HepG2 (cell line): ENCODE measurements around the gene IQCN. TPM values are rescaled to one million over a fixed set of nuclear protein-coding genes. Genes with fewer than 3 reads are reported as not detected.

Experiments
- CENPT ChIP-seq: sonication (generic); formaldehyde crosslinking; IDR thresholded peaks from 2 replicates; pipeline ENCODE4 v1.8.0; 2022; ENCODE audit warnings: low read depth, mild to moderate bottlenecking, moderate library complexity, missing genetic modification reagents
- SOX5 ChIP-seq: IDR thresholded peaks from 2 replicates; pipeline ENCODE4 v1.6.1; 2016; ENCODE audit warnings: borderline replicate concordance
- ZFP1 ChIP-seq: IDR thresholded peaks from 2 replicates; pipeline ENCODE4 v1.6.1; 2016
- ZNF7 ChIP-seq: IDR thresholded peaks from 2 replicates; pipeline ENCODE4 v1.6.1; 2016; ENCODE audit warnings: missing biosample characterization, missing genetic modification reagents
- polyA plus RNA-seq, 8 experiments: library from polyadenylated mRNA; depleted of rRNA in 3 of 8; stranded (reverse) in 7 of 8; unstranded in 1 of 8; fragments of >200 nt; fragmentation: Illumina TruSeq in 4 of 8; extraction: Trizol in 4 of 8; gene quantifications; 2 replicates each; pipeline versions ENCODE4 v1.2.1 to v1.2.3, GENCODE V29; 2011 to 2016; ENCODE audit warnings: low read depth in 4 of 8, missing spikeins in 1 of 8, mixed read lengths in 1 of 8; ENCODE audit not compliant: insufficient read depth in 1 of 8
- total RNA-seq, 5 experiments: library from RNA; depleted of rRNA; stranded (reverse); fragments of >200 nt; fragmentation: Illumina TruSeq; extraction: Trizol; gene quantifications; 2 replicates each; pipeline ENCODE4 v1.2.3, GENCODE V29; 2016; ENCODE audit warnings: low read depth in 1 of 5
- TF ChIP-seq, protein P1 (sequence below): sonication (generic); formaldehyde crosslinking; IDR thresholded peaks from 2 replicates; pipeline ENCODE4 v1.4.0; 2020; ENCODE audit warnings: missing genetic modification reagents, borderline replicate concordance
- TF ChIP-seq, protein P2 (sequence below): sonication (generic); formaldehyde crosslinking; IDR thresholded peaks from one replicate; pipeline ENCODE4 v1.5.1; 2020; ENCODE audit warnings: mild to moderate bottlenecking, missing genetic modification reagents; ENCODE audit errors: not compliant biosample characterization
- TF ChIP-seq, protein P3 (sequence below): IDR thresholded peaks from 2 replicates; pipeline ENCODE4 v1.6.1; 2016; ENCODE audit warnings: missing compliant biosample characterization, missing genetic modification reagents, borderline replicate concordance
- TF ChIP-seq, protein P4 (sequence below): sonication (generic); formaldehyde crosslinking; IDR thresholded peaks from 2 replicates; pipeline ENCODE4 v1.5.1; 2020; ENCODE audit warnings: mild to moderate bottlenecking, missing genetic modification reagents, borderline replicate concordance

IQCN gene
- total and polyA plus RNA-seq, 2 of the 13 experiments (the other 11 are each of a cell fraction or from before 2014, with no cell fraction given) = 0.04 to 0.18 TPM

DNA sequence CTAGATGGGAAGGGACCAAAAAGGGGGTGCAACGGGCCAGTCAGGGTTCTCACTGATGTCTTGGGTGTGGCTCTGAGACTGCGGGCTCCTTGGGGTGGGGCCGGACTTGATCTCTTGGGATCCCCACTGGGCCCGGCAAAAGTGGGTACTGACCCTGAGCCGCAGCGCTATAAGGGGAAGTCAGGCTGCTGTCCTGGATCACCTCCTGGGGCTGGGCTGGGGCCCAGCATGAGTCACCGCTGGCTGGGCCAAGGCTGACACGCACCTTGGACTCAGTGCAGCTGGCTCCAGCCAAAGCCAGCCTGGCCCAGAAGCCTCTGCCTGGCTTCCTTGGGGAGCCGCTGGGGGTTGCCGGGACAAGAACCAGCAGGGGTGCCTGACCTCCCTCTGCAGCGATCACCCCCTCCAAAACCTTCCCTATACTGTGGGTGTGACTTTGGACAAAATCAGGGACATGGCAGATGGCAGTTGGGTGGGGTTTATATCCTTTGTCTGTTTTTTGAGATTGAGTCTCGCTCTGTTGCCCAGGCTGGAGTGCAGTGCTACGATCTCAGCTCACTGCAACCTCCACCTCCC, 617 bp upstream of the IQCN start (continued):
- TF ChIP-seq, protein P1, sequence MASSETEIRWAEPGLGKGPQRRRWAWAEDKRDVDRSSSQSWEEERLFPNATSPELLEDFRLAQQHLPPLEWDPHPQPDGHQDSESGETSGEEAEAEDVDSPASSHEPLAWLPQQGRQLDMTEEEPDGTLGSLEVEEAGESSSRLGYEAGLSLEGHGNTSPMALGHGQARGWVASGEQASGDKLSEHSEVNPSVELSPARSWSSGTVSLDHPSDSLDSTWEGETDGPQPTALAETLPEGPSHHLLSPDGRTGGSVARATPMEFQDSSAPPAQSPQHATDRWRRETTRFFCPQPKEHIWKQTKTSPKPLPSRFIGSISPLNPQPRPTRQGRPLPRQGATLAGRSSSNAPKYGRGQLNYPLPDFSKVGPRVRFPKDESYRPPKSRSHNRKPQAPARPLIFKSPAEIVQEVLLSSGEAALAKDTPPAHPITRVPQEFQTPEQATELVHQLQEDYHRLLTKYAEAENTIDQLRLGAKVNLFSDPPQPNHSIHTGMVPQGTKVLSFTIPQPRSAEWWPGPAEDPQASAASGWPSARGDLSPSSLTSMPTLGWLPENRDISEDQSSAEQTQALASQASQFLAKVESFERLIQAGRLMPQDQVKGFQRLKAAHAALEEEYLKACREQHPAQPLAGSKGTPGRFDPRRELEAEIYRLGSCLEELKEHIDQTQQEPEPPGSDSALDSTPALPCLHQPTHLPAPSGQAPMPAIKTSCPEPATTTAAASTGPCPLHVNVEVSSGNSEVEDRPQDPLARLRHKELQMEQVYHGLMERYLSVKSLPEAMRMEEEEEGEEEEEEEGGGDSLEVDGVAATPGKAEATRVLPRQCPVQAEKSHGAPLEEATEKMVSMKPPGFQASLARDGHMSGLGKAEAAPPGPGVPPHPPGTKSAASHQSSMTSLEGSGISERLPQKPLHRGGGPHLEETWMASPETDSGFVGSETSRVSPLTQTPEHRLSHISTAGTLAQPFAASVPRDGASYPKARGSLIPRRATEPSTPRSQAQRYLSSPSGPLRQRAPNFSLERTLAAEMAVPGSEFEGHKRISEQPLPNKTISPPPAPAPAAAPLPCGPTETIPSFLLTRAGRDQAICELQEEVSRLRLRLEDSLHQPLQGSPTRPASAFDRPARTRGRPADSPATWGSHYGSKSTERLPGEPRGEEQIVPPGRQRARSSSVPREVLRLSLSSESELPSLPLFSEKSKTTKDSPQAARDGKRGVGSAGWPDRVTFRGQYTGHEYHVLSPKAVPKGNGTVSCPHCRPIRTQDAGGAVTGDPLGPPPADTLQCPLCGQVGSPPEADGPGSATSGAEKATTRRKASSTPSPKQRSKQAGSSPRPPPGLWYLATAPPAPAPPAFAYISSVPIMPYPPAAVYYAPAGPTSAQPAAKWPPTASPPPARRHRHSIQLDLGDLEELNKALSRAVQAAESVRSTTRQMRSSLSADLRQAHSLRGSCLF (CRISPR knock-in tag) = no peak
- TF ChIP-seq, protein P2, sequence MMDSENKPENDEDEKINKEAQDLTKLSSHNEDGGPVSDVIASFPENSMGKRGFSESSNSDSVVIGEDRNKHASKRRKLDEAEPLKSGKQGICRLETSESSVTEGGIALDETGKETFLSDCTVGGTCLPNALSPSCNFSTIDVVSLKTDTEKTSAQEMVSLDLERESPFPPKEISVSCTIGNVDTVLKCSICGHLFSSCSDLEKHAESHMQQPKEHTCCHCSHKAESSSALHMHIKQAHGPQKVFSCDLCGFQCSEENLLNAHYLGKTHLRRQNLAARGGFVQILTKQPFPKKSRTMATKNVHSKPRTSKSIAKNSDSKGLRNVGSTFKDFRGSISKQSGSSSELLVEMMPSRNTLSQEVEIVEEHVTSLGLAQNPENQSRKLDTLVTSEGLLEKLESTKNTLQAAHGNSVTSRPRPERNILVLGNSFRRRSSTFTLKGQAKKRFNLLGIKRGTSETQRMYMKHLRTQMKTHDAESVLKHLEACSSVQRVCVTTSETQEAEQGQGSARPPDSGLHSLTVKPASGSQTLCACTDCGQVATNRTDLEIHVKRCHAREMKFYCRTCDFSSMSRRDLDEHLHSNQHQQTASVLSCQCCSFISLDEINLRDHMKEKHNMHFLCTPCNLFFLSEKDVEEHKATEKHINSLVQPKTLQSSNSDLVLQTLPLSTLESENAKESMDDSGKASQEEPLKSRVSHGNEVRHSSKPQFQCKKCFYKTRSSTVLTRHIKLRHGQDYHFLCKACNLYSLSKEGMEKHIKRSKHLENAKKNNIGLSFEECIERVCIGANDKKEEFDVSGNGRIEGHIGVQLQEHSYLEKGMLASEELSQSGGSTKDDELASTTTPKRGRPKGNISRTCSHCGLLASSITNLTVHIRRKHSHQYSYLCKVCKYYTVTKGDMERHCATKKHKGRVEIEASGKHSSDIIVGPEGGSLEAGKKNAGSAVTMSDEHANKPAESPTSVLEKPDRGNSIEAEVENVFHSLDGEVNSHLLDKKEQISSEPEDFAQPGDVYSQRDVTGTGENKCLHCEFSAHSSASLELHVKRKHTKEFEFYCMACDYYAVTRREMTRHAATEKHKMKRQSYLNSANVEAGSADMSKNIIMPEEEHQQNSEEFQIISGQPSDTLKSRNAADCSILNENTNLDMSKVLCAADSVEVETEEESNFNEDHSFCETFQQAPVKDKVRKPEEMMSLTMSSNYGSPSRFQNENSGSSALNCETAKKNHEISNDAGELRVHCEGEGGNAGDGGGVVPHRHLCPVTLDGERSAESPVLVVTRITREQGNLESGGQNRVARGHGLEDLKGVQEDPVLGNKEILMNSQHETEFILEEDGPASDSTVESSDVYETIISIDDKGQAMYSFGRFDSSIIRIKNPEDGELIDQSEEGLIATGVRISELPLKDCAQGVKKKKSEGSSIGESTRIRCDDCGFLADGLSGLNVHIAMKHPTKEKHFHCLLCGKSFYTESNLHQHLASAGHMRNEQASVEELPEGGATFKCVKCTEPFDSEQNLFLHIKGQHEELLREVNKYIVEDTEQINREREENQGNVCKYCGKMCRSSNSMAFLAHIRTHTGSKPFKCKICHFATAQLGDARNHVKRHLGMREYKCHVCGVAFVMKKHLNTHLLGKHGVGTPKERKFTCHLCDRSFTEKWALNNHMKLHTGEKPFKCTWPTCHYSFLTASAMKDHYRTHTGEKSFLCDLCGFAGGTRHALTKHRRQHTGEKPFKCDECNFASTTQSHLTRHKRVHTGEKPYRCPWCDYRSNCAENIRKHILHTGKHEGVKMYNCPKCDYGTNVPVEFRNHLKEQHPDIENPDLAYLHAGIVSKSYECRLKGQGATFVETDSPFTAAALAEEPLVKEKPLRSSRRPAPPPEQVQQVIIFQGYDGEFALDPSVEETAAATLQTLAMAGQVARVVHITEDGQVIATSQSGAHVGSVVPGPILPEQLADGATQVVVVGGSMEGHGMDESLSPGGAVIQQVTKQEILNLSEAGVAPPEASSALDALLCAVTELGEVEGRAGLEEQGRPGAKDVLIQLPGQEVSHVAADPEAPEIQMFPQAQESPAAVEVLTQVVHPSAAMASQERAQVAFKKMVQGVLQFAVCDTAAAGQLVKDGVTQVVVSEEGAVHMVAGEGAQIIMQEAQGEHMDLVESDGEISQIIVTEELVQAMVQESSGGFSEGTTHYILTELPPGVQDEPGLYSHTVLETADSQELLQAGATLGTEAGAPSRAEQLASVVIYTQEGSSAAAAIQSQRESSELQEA (CRISPR knock-in tag) = peak; percentile 52
- TF ChIP-seq, protein P3, sequence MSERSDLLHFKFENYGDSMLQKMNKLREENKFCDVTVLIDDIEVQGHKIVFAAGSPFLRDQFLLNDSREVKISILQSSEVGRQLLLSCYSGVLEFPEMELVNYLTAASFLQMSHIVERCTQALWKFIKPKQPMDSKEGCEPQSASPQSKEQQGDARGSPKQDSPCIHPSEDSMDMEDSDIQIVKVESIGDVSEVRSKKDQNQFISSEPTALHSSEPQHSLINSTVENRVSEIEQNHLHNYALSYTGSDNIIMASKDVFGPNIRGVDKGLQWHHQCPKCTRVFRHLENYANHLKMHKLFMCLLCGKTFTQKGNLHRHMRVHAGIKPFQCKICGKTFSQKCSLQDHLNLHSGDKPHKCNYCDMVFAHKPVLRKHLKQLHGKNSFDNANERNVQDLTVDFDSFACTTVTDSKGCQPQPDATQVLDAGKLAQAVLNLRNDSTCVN (CRISPR knock-in tag) = no peak
- no peak for TF ChIP-seq ZNF7 (CRISPR knock-in tag)
- TF ChIP-seq ZFP1 (CRISPR knock-in tag) = peak; percentile 43; the same call in 1 of the 2 replicates
- TF ChIP-seq, protein P4, sequence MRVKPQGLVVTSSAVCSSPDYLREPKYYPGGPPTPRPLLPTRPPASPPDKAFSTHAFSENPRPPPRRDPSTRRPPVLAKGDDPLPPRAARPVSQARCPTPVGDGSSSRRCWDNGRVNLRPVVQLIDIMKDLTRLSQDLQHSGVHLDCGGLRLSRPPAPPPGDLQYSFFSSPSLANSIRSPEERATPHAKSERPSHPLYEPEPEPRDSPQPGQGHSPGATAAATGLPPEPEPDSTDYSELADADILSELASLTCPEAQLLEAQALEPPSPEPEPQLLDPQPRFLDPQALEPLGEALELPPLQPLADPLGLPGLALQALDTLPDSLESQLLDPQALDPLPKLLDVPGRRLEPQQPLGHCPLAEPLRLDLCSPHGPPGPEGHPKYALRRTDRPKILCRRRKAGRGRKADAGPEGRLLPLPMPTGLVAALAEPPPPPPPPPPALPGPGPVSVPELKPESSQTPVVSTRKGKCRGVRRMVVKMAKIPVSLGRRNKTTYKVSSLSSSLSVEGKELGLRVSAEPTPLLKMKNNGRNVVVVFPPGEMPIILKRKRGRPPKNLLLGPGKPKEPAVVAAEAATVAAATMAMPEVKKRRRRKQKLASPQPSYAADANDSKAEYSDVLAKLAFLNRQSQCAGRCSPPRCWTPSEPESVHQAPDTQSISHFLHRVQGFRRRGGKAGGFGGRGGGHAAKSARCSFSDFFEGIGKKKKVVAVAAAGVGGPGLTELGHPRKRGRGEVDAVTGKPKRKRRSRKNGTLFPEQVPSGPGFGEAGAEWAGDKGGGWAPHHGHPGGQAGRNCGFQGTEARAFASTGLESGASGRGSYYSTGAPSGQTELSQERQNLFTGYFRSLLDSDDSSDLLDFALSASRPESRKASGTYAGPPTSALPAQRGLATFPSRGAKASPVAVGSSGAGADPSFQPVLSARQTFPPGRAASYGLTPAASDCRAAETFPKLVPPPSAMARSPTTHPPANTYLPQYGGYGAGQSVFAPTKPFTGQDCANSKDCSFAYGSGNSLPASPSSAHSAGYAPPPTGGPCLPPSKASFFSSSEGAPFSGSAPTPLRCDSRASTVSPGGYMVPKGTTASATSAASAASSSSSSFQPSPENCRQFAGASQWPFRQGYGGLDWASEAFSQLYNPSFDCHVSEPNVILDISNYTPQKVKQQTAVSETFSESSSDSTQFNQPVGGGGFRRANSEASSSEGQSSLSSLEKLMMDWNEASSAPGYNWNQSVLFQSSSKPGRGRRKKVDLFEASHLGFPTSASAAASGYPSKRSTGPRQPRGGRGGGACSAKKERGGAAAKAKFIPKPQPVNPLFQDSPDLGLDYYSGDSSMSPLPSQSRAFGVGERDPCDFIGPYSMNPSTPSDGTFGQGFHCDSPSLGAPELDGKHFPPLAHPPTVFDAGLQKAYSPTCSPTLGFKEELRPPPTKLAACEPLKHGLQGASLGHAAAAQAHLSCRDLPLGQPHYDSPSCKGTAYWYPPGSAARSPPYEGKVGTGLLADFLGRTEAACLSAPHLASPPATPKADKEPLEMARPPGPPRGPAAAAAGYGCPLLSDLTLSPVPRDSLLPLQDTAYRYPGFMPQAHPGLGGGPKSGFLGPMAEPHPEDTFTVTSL = no peak; the same call in 1 of the 2 replicates
- no peak for TF ChIP-seq SOX5 (CRISPR knock-in tag)
- TF ChIP-seq CENPT (CRISPR knock-in tag) = no peak
